Bronchial epithelial cell (primary cell): ENCODE data around the gene ZNF804B. TPM values are rescaled to one million over a fixed set of nuclear protein-coding genes. Genes with fewer than 3 reads are reported as not detected.

Experiments
- DNase-seq: peaks from one replicate; pipeline ENCODE4 v3.0.0-alpha.2; 2010; ENCODE audit warnings: low read depth
- FAIRE-seq: peaks from 2 replicates; lab custom pipeline; 2011; peaks lifted over from hg19 to GRCh38; lab: Jason Lieb, UNC
- H3K27me3 ChIP-seq: 2 replicates; pipeline ENCODE4 v1.5.1; 2011; ENCODE audit warnings: low read length; ENCODE audit not compliant: control insufficient read depth, insufficient read depth
- H3K36me3 ChIP-seq: 2 replicates; pipeline ENCODE4 v1.5.1; 2011; ENCODE audit warnings: low read length; ENCODE audit not compliant: control insufficient read depth, insufficient read depth
- H3K4me3 ChIP-seq: 2 replicates; pipeline ENCODE4 v1.5.1; 2011; ENCODE audit warnings: mild to moderate bottlenecking, low read depth, low read length, control low read depth
- total RNA-seq: library from RNA; depleted of rRNA; stranded (reverse); fragments of >200 nt; gene quantifications from 2 replicates; pipeline ENCODE4 v1.2.1, GENCODE V29; 2014
- TF ChIP-seq, protein P1 (sequence below): IDR thresholded peaks from 2 replicates; pipeline ENCODE4 v1.5.1; 2011; ENCODE audit warnings: mild to moderate bottlenecking, moderate library complexity, low read length, control low read depth, inconsistent platforms; ENCODE audit not compliant: insufficient read depth, severe bottlenecking

The ZNF804B gene
- total RNA-seq, 1 donor from 2014 or later, result not detected

DNA sequence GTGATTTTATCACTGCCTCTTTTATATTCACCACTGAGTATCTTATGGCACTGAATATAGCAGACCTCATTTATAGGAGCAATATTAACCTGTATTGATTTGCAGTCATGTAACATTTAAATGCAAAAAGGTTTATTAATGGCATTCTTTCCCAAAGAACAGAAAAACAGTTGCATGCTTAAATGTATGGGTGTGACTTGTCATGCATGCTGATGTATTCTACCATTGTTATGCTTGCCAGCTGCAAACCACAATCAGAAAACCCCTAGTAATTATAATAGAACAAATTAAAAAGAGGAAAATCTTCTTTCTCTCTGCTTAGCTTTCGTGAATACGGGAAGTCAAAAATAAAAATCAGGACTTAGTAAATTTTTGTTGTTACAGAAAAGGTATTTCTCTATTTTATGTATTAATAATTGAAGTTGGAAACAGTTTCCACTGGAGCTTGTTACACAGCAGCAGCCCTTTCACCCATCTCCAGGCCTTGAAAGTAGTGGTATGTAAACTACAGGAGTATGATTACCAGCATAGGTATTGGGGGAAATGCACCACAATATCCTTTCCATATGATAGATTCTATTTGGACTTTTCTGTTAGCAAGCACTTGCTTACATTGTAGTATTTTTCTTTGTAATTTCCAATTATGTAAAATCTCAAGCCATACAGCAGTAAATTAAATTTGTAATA is 183.5 kb downstream of the ZNF804B start:
- DNase-seq, result no peak
- Histone ChIP-seq H3K4me3 (no peak overlapping the region), H3K27me3 (no peaks in the 10 kb centered on the region), H3K36me3 (no peaks in the 10 kb centered on the region)
- FAIRE-seq, result no peak
- TF ChIP-seq, protein P1, sequence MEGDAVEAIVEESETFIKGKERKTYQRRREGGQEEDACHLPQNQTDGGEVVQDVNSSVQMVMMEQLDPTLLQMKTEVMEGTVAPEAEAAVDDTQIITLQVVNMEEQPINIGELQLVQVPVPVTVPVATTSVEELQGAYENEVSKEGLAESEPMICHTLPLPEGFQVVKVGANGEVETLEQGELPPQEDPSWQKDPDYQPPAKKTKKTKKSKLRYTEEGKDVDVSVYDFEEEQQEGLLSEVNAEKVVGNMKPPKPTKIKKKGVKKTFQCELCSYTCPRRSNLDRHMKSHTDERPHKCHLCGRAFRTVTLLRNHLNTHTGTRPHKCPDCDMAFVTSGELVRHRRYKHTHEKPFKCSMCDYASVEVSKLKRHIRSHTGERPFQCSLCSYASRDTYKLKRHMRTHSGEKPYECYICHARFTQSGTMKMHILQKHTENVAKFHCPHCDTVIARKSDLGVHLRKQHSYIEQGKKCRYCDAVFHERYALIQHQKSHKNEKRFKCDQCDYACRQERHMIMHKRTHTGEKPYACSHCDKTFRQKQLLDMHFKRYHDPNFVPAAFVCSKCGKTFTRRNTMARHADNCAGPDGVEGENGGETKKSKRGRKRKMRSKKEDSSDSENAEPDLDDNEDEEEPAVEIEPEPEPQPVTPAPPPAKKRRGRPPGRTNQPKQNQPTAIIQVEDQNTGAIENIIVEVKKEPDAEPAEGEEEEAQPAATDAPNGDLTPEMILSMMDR, result no peak

DNA sequence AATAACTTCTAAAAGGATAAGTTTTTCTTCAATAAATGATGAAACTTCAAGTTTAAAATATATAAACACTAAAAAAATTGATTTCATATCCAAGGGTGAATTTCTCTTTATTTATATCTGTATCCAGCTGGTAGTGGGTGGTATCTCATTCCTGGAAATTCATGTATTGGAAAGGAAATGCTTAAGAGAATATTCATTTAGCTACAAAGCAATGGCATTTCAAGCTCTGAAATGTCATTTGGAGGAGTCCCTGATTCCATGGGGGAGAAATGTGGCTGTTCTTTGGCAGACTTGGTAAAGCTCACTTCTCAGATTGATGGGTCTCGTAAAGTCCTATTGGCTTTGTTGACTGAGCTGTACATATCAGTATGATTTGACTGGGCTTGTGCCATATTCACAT is 192.3 kb downstream of the ZNF804B start:
- FAIRE-seq, result no peak
- Histone ChIP-seq H3K27me3 (no peaks in the 10 kb centered on the region), H3K4me3 (no peak overlapping the region), H3K36me3 (no peaks in the 10 kb centered on the region)
- TF ChIP-seq, protein P1, result no peak
- no peak for DNase-seq

DNA sequence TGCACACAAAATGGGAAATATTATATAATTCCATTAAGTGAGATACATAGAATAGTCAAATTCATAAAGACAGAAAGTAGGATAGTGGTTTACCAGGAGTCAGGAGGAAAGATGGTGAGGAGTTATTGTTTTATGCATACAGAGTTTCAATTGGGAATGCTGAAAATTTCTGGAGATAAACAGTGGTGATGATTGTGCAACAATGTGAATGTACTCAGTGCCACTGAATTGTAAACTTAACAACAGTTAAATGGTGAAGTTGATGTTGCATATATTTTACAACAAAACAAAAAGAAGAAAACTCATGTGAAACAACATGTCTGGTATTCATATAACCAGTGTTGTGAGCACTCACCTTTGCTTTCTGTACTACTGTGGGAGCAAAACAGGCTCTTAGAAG is 204.9 kb downstream of the ZNF804B start:
- no peak for DNase-seq

DNA sequence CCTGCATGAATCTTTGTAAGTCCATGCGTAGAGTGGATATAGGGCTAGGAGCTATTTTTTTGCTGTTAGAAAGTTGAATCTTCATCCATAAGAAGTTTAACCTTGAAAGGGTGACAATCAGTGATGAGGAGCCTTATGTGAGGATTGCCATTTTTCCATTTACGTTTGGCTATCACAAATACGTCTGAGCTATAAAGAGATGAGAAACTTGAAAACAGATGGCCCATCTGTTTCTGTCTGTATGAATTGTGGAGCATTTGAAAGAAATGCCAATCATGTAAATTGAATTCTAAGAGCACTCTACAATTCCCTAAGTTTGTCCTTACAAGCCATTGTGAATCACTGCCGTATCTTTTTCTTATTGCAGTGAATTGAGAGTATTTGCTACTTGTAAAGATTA is 205.9 kb downstream of the ZNF804B start:
- H3K36me3 ChIP-seq, result no peaks in the 10 kb centered on the region
- FAIRE-seq (no peak), DNase-seq (no peak)
- H3K27me3 ChIP-seq, result no peaks in the 10 kb centered on the region
- no peak overlapping the region for H3K4me3 ChIP-seq
- TF ChIP-seq, protein P1, result no peak

More for the DNA sequence above, 204.9 kb downstream of the ZNF804B start:
- Histone ChIP-seq H3K4me3 (no peak overlapping the region), H3K27me3 (no peaks in the 10 kb centered on the region), H3K36me3 (no peaks in the 10 kb centered on the region)
- TF ChIP-seq, protein P1, result no peak
- no peak for FAIRE-seq

DNA sequence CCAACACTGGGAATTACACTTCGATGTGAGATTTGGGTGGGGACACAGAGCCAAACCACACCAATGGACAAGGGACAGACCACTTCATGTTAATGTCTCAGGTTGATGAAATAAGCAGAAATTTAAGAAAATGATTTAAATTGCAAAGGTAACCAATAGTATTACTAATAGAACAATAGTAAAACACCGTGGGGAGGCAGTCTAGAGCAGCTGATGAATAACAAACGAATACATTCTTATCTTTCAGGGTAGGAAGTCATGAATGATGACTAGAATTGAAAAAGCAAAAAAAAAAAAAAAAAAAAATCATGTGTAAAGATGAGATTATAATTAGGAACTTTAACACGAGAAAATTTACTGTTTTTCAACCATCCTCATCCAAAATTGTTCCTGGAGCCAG is 207.9 kb downstream of the ZNF804B start:
- no peaks in the 10 kb centered on the region for H3K27me3 ChIP-seq
- no peaks in the 10 kb centered on the region for H3K36me3 ChIP-seq
- DNase-seq (no peak), FAIRE-seq (no peak)
- TF ChIP-seq, protein P1, result no peak
- no peak overlapping the region for H3K4me3 ChIP-seq

DNA sequence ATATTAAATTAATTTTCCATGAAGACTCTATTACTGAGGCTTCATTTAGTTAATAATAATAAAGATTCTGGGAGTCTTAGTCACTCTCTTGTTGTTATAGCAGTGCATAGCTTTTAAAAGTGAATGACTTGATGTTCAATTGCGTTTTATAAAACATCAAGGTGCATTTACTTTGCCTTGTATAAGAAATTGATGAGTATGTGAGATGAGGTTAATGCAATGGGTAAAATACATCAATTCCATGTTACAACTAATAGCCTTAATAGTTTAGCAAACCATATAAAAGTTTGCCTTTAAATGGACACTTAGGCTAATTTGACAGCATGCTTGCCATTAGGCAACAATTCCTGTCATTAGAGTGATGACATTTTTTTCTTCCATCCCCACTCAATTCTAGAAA is 209.7 kb downstream of the ZNF804B start:
- H3K4me3 ChIP-seq, result no peak overlapping the region
- TF ChIP-seq, protein P1, result no peak
- FAIRE-seq, result no peak

More for the DNA sequence above, 209.7 kb downstream of the ZNF804B start:
- no peaks in the 10 kb centered on the region for H3K36me3 ChIP-seq
- DNase-seq, result no peak
- H3K27me3 ChIP-seq, result no peaks in the 10 kb centered on the region
